ENCODE data around the gene DCTPP1. TPM values are rescaled to one million over a fixed set of nuclear protein-coding genes. Genes with fewer than 3 reads are reported as not detected.

Gene DCTPP1
- total and polyA plus RNA-seq, 2 of the 13 experiments (the other 11 are each of a cell fraction or from before 2014, with no cell fraction given) = 54.8 to 74.4 TPM

DNA sequence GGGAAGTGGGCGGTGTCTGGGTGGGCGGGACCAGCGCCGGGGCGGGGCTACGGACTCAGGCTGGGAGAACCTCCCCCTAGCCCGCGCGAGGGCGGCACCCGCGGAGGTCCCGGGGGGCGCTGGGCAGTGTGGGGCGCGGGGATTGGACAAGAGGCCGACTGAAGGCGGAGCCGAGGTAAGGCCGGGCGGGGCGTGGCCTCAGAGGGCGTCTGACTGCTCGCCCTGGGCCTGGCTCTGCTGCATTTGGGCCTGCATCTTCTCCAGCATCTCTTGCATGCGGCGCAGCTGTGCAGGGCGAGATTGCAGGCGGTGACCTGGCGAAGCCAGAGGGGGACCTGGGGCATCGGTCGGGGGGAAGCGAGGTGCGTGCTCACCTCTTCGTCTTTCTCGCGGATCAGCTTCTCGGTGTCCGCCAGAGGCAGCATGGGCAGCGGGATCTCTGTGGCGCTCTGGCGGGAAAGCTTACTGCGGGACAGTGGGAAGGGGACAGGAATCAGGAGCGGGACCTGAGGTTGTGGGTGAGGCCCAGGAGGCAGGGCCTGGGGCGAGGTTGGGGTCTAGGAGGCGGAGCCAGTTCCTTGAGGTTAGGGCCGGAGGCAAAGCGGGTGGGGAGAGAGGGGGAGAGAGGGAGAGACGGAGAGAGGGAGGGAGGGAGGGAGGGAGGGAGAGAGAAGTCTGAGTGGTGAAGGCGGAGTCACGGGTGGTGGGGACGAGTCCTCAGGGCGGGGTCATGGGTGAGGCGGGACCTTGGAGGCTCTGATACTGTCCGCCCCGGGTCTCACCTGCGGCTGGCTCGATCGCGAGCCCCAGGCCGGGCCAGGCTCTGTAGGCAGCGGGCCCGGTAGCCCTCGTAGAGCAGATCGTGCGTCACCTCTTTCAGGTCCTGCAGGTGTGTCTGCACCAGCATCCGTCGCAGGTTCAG lies 51.3 kb downstream of the DCTPP1 start (continued):
- TF ChIP-seq KLF13 (CRISPR knock-in tag; IDR thresholded peaks at IDR 0.05) = peak; percentile 51; the same call in 1 of the 2 replicates
- peak; percentile 46; the same call in 1 of the 2 replicates for TF ChIP-seq CBFB (CRISPR knock-in tag; IDR thresholded peaks at IDR 0.05)
- TF ChIP-seq HOXA9 (CRISPR knock-in tag; IDR thresholded peaks at IDR 0.05; ENCODE audit: borderline replicate concordance) = 0 out of 2 replicates have a peak, but pooled peaks have one; percentile 71
- TF ChIP-seq ATAD3A (CRISPR knock-in tag; IDR thresholded peaks at IDR 0.05) = 0 out of 2 replicates have a peak, but pooled peaks have one; percentile 57
- TF ChIP-seq, protein P1, sequence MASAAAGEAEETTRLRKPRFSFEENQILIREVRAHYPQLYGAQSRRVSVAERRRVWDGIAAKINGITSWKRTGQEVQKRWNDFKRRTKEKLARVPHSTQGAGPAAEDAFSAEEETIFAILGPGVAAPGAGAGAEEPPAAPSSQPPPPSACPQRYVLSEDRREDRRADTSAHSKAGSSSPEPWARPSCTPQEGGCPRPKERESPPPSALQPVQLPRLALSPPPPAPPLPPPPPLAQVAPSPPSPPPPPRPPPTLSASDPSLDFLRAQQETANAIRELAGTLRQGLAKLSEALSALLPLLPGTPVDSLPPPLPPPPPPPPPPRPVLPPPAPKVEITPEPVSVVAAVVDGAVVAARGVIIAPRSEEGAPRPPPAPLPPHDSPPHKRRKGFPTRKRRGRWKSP (CRISPR knock-in tag; IDR thresholded peaks at IDR 0.05) = peak; percentile 74; the same call in 1 of the 2 replicates
- TF ChIP-seq ZFP36L1 (CRISPR knock-in tag; IDR thresholded peaks at IDR 0.05) = 0 out of 2 replicates have a peak, but pooled peaks have one; percentile 73
- TF ChIP-seq TCF12 (IDR thresholded peaks at IDR 0.05) = no peak
- no peak for TF ChIP-seq TCF12 (CRISPR knock-in tag; IDR thresholded peaks at IDR 0.05)
- TF ChIP-seq, protein P2, sequence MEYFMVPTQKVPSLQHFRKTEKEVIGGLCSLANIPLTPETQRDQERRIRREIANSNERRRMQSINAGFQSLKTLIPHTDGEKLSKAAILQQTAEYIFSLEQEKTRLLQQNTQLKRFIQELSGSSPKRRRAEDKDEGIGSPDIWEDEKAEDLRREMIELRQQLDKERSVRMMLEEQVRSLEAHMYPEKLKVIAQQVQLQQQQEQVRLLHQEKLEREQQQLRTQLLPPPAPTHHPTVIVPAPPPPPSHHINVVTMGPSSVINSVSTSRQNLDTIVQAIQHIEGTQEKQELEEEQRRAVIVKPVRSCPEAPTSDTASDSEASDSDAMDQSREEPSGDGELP (IDR thresholded peaks at IDR 0.05; ENCODE audit: borderline replicate concordance, low read depth) = peak; percentile 64; the same call in 1 of the 2 replicates
- TF ChIP-seq, protein P3, sequence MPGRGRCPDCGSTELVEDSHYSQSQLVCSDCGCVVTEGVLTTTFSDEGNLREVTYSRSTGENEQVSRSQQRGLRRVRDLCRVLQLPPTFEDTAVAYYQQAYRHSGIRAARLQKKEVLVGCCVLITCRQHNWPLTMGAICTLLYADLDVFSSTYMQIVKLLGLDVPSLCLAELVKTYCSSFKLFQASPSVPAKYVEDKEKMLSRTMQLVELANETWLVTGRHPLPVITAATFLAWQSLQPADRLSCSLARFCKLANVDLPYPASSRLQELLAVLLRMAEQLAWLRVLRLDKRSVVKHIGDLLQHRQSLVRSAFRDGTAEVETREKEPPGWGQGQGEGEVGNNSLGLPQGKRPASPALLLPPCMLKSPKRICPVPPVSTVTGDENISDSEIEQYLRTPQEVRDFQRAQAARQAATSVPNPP (CRISPR knock-in tag; IDR thresholded peaks at IDR 0.05) = no peak
- TF ChIP-seq RXRB (CRISPR knock-in tag; IDR thresholded peaks at IDR 0.05; ENCODE audit: borderline replicate concordance) = 0 out of 2 replicates have a peak, but pooled peaks have one; percentile 27
- peak; percentile 31 for TF ChIP-seq CEBPG (CRISPR knock-in tag; IDR thresholded peaks at IDR 0.05)
- TF ChIP-seq, protein P4, sequence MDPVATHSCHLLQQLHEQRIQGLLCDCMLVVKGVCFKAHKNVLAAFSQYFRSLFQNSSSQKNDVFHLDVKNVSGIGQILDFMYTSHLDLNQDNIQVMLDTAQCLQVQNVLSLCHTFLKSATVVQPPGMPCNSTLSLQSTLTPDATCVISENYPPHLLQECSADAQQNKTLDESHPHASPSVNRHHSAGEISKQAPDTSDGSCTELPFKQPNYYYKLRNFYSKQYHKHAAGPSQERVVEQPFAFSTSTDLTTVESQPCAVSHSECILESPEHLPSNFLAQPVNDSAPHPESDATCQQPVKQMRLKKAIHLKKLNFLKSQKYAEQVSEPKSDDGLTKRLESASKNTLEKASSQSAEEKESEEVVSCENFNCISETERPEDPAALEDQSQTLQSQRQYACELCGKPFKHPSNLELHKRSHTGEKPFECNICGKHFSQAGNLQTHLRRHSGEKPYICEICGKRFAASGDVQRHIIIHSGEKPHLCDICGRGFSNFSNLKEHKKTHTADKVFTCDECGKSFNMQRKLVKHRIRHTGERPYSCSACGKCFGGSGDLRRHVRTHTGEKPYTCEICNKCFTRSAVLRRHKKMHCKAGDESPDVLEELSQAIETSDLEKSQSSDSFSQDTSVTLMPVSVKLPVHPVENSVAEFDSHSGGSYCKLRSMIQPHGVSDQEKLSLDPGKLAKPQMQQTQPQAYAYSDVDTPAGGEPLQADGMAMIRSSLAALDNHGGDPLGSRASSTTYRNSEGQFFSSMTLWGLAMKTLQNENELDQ (CRISPR knock-in tag; IDR thresholded peaks at IDR 0.05; ENCODE audit: borderline replicate concordance) = peak; percentile 78; the same call in 1 of the 2 replicates
- peak; percentile 55; the same call in 1 of the 2 replicates for TF ChIP-seq ZBTB20 (CRISPR knock-in tag; IDR thresholded peaks at IDR 0.05; ENCODE audit: borderline replicate concordance, low read depth)
- TF ChIP-seq, protein P5, sequence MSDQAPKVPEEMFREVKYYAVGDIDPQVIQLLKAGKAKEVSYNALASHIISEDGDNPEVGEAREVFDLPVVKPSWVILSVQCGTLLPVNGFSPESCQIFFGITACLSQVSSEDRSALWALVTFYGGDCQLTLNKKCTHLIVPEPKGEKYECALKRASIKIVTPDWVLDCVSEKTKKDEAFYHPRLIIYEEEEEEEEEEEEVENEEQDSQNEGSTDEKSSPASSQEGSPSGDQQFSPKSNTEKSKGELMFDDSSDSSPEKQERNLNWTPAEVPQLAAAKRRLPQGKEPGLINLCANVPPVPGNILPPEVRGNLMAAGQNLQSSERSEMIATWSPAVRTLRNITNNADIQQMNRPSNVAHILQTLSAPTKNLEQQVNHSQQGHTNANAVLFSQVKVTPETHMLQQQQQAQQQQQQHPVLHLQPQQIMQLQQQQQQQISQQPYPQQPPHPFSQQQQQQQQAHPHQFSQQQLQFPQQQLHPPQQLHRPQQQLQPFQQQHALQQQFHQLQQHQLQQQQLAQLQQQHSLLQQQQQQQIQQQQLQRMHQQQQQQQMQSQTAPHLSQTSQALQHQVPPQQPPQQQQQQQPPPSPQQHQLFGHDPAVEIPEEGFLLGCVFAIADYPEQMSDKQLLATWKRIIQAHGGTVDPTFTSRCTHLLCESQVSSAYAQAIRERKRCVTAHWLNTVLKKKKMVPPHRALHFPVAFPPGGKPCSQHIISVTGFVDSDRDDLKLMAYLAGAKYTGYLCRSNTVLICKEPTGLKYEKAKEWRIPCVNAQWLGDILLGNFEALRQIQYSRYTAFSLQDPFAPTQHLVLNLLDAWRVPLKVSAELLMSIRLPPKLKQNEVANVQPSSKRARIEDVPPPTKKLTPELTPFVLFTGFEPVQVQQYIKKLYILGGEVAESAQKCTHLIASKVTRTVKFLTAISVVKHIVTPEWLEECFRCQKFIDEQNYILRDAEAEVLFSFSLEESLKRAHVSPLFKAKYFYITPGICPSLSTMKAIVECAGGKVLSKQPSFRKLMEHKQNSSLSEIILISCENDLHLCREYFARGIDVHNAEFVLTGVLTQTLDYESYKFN (CRISPR knock-in tag; conservative IDR thresholded peaks at IDR 0.05) = peak; percentile 68
- TF ChIP-seq FOXA1 (IDR thresholded peaks at IDR 0.05) = no peak
- peak; percentile 11; the same call in 1 of the 2 replicates for TF ChIP-seq FOXA1 (CRISPR knock-in tag; IDR thresholded peaks at IDR 0.05)

All from HepG2 (cell line).